HCT116 (cell line): ENCODE measurements around the gene PAEP. TPM values are rescaled to one million over a fixed set of nuclear protein-coding genes. Genes with fewer than 3 reads are reported as not detected.

ENCODE experiments used
- ATAC-seq: fragments of 200-7000 bp; cut with Tn5 transposase; 2 replicates; pipeline ENCODE4 v1.9.1; 2020; ENCODE audit warnings: mild to moderate bottlenecking, moderate library complexity
- BruUV-seq: library from RNA; stranded (reverse); fragments of 400-500 nt; replicated peaks from 2 replicates; lab custom pipeline; 2021; lab: Mats Ljungman, UMichigan
- CTCF ChIA-PET: fragments of 300-600 bp; sonication (Branson Sonifier 250); formaldehyde crosslinking; loops from one replicate; lab custom pipeline; 2021; ENCODE audit warnings: antibody characterized with exemption; lab: Charles Lee
- POLR2A ChIA-PET: fragments of 300-600, 350-600 bp; sonication (Branson Sonifier 250); formaldehyde crosslinking; loops from one replicate; lab custom pipeline; 2021; ENCODE audit warnings: antibody characterized with exemption; lab: Charles Lee
- RAD21 ChIA-PET, 2 experiments: fragments of 300-600 bp; sonication (Branson Sonifier 250); formaldehyde crosslinking; loops; one replicate each; lab custom pipeline; 2023; ENCODE audit warnings: low total read pairs in 2 of 2; ENCODE audit not compliant: uncharacterized antibody in 2 of 2, unreplicated experiment in 2 of 2, low non-redundant PET in 1 of 2; lab: Charles Lee
- DNase-seq: peaks from one replicate; pipeline ENCODE4 v3.0.0-alpha.2; 2010; ENCODE audit warnings: low read depth, low spot score
- H2AFZ ChIP-seq: fragments of 200-600 bp; shearing (Covaris generic), sonication (generic); 2 replicates; pipeline ENCODE4 v1.6.1; 2017; ENCODE audit warnings: low read depth, mixed run types, mixed read lengths, antibody characterized with exemption, low read length; ENCODE audit not compliant: poor library complexity, severe bottlenecking
- H3K27ac ChIP-seq: 2 replicates; pipeline ENCODE4 v1.5.1; 2012; ENCODE audit warnings: low read depth, low read length
- H3K27me3 ChIP-seq: fragments of 200-600 bp; sonication (generic); 2 replicates; pipeline ENCODE4 v1.6.1; 2016; ENCODE audit warnings: mixed run types, low read length, mixed read lengths; ENCODE audit not compliant: insufficient read depth
- H3K36me3 ChIP-seq, 2 experiments: fragments of 200-500 bp in 1 of 2; fragments of 200-600 bp in 1 of 2; sonication (Bioruptor generic) in 1 of 2; sonication (generic) in 1 of 2; 2 replicates each; pipeline versions ENCODE4 v1.5.1 to v1.6.1; 2014 to 2016; ENCODE audit warnings: low read length in 2 of 2, inconsistent platforms in 1 of 2, mixed read lengths in 1 of 2, mixed run types in 1 of 2; ENCODE audit not compliant: insufficient read depth in 2 of 2, control insufficient read depth in 1 of 2
- H3K4me1 ChIP-seq, 2 experiments: fragments of 200-600 bp in 1 of 2; sonication (generic) in 1 of 2; 2 replicates each; pipeline versions ENCODE4 v1.5.1 to v1.6.1; 2012 to 2017; ENCODE audit warnings: low read length in 2 of 2, inconsistent platforms in 1 of 2, mild to moderate bottlenecking in 1 of 2, mixed read lengths in 1 of 2, mixed run types in 1 of 2, moderate library complexity in 1 of 2; ENCODE audit not compliant: insufficient read depth in 2 of 2, control insufficient read depth in 1 of 2
- H3K4me2 ChIP-seq: fragments of 200-600 bp; sonication (generic); 2 replicates; pipeline ENCODE4 v1.6.1; 2017; ENCODE audit warnings: mixed run types, low read length, mixed read lengths
- H3K4me3 ChIP-seq, 2 experiments: fragments of 200-600 bp in 1 of 2; sonication (generic) in 1 of 2; replicated peaks in 1 of 2; 2 replicates each; pipeline ENCODE4 v1.5.1; 2011 to 2016; ENCODE audit warnings: low read length in 2 of 2, control low read depth in 1 of 2, low read depth in 1 of 2, mild to moderate bottlenecking in 1 of 2, mixed read lengths in 1 of 2, mixed run types in 1 of 2
- H3K79me2 ChIP-seq: fragments of 200-600 bp; sonication (generic); 2 replicates; pipeline ENCODE4 v1.6.1; 2017; ENCODE audit warnings: mild to moderate bottlenecking, mixed run types, low read length, moderate library complexity, mixed read lengths; ENCODE audit not compliant: insufficient read depth
- H3K9ac ChIP-seq: fragments of 200-600 bp; sonication (generic); 2 replicates; pipeline ENCODE4 v1.6.1; 2016; ENCODE audit warnings: low read length, mixed read lengths
- H3K9me2 ChIP-seq: fragments of 200-600 bp; sonication (generic), shearing (Covaris generic); 2 replicates; pipeline ENCODE4 v1.6.1; 2017; ENCODE audit warnings: mixed run types, mild to moderate bottlenecking, moderate library complexity; ENCODE audit not compliant: insufficient read depth
- H3K9me3 ChIP-seq, 2 experiments: fragments of 200-500 bp in 1 of 2; fragments of 200-600 bp in 1 of 2; sonication (Bioruptor generic) in 1 of 2; sonication (generic) in 1 of 2; 2 replicates each; pipeline ENCODE4 v1.6.1; 2014 to 2017; ENCODE audit warnings: low read length in 2 of 2, mixed read lengths in 2 of 2, inconsistent platforms in 1 of 2, low read depth in 1 of 2, mild to moderate bottlenecking in 1 of 2, mixed run types in 1 of 2, moderate library complexity in 1 of 2; ENCODE audit not compliant: control insufficient read depth in 1 of 2, insufficient read depth in 1 of 2
- H4K20me1 ChIP-seq: fragments of 200-600 bp; sonication (generic), shearing (Covaris generic); 2 replicates; pipeline ENCODE4 v1.6.1; 2017; ENCODE audit warnings: mixed run types, mild to moderate bottlenecking, moderate library complexity; ENCODE audit not compliant: insufficient read depth
- CBX3 ChIP-seq: IDR thresholded peaks from 2 replicates; pipeline ENCODE4 v1.6.1; 2012; ENCODE audit warnings: low read depth
- CEBPB ChIP-seq: IDR thresholded peaks from 2 replicates; pipeline ENCODE4 v1.6.1; 2012; ENCODE audit warnings: low read depth
- CTCF ChIP-seq, 3 experiments: fragments of 200-600 bp in 1 of 3; sonication (generic) in 1 of 3; IDR thresholded peaks in 2 of 3; conservative IDR thresholded peaks in 1 of 3; 2 replicates each; pipeline ENCODE4 v1.5.1; 2012 to 2017; ENCODE audit warnings: low read depth in 2 of 3, low read length in 2 of 3, antibody characterized with exemption in 1 of 3, borderline replicate concordance in 1 of 3, control low read depth in 1 of 3, mild to moderate bottlenecking in 1 of 3, mixed read lengths in 1 of 3, mixed run types in 1 of 3, moderate library complexity in 1 of 3; ENCODE audit not compliant: insufficient read depth in 1 of 3
- EGR1 ChIP-seq: IDR thresholded peaks from 2 replicates; pipeline ENCODE4 v1.6.1; 2012; ENCODE audit warnings: low read depth
- ELF1 ChIP-seq: IDR thresholded peaks from 2 replicates; pipeline ENCODE4 v1.6.1; 2012; ENCODE audit warnings: low read depth, borderline replicate concordance
- EZH2 ChIP-seq: fragments of 200-600 bp; sonication (generic); IDR thresholded peaks from 2 replicates; pipeline ENCODE4 v1.6.1; 2017; ENCODE audit warnings: antibody characterized with exemption, mixed run types
- JUND ChIP-seq: IDR thresholded peaks from 2 replicates; pipeline ENCODE4 v1.6.1; 2012
- POLR2AphosphoS5 ChIP-seq: IDR thresholded peaks from 2 replicates; pipeline ENCODE4 v1.6.1; 2011; ENCODE audit warnings: mild to moderate bottlenecking, low read depth, low read length, moderate library complexity
- RAD21 ChIP-seq: IDR thresholded peaks from 2 replicates; pipeline ENCODE4 v1.6.1; 2012; ENCODE audit warnings: low read depth, mild to moderate bottlenecking
- SIN3A ChIP-seq: IDR thresholded peaks from 2 replicates; pipeline ENCODE4 v1.6.1; 2012; ENCODE audit warnings: low read depth
- SP1 ChIP-seq: IDR thresholded peaks from 2 replicates; pipeline ENCODE4 v1.6.1; 2012; ENCODE audit warnings: low read depth
- SRF ChIP-seq: IDR thresholded peaks from 2 replicates; pipeline ENCODE4 v1.6.1; 2012; ENCODE audit warnings: low read depth
- TCF7L2 ChIP-seq: IDR thresholded peaks from 2 replicates; pipeline ENCODE4 v1.7.0; 2011; ENCODE audit warnings: borderline replicate concordance, inconsistent platforms; ENCODE audit not compliant: insufficient read depth, insufficient read length; ENCODE audit errors: extremely low read depth
- YY1 ChIP-seq: IDR thresholded peaks from 2 replicates; pipeline ENCODE4 v1.6.1; 2011; ENCODE audit warnings: low read length, low read depth, moderate library complexity, mild to moderate bottlenecking; ENCODE audit not compliant: insufficient replicate concordance; ENCODE audit errors: extremely low read depth
- ZFX ChIP-seq: fragments of 450-650 bp; IDR thresholded peaks from 2 replicates; pipeline ENCODE4 v1.6.1; 2017
- ZNF274 ChIP-seq: fragments of 200-500 bp; sonication (Bioruptor generic); IDR thresholded peaks from 2 replicates; pipeline ENCODE4 v1.6.1; 2014; ENCODE audit warnings: mild to moderate bottlenecking, low read depth, low read length, inconsistent platforms
- intact Hi-C: fragments of 100-400 bp; cut with micrococcal nuclease; formaldehyde crosslinking; loops from 2 replicates; pipeline ENCODE4 v1.10.0; 2022
- total RNA-seq: library from RNA; stranded (reverse); gene quantifications from one replicate; pipeline ENCODE4 v1.2.1, GENCODE V29; 2021; ENCODE audit not compliant: unreplicated experiment
- TF ChIP-seq, protein P1 (sequence below): IDR thresholded peaks from 2 replicates; pipeline ENCODE4 v1.6.1; 2012
- TF ChIP-seq, protein P2 (sequence below): IDR thresholded peaks from 2 replicates; pipeline ENCODE4 v1.6.1; 2011; ENCODE audit warnings: mild to moderate bottlenecking, low read length, moderate library complexity; ENCODE audit not compliant: insufficient replicate concordance; ENCODE audit errors: extremely low read depth
- TF ChIP-seq, protein P3 (sequence below): IDR thresholded peaks from 2 replicates; pipeline ENCODE4 v1.6.1; 2012; ENCODE audit warnings: low read depth

Gene PAEP
- total RNA-seq, 1 experiment from 2014 or later = not detected

DNA sequence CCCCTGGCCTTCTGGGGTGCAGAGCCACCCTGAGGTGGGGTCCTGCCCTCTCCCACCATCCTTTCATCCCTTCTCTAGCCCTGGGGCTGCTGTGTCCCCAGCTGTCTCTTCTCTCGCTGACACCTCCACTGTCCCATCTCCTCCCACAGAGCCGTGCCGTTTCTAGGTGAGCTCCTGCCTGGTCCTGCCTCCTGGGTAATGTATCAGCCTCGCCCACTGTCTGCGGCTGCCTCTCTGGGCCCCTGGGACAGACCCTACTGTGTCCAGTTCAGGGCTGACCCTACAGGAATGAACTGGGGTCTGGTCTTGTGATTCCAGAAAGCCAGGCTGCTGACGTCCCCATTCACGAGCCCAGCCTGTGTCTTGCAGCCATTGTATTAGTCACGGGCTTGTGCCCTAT, 4.1 kb downstream of the PAEP start:
- RAD21 ChIA-PET = no interaction called here
- intact Hi-C loops = no loop called here
- H3K9me2 ChIP-seq = no peaks in the 10 kb centered on the region
- no peaks in the 10 kb centered on the region for H3K79me2 ChIP-seq
- no peak overlapping the region for H2AFZ ChIP-seq
- BruUV-seq = no TSS peak
- H3K9ac ChIP-seq = no peak overlapping the region
- ATAC-seq (0 out of 2 replicates have a peak, but pooled peaks have one; percentile 30), DNase-seq (no peak)
- H3K27me3 ChIP-seq = peaks cover 11% of the 10 kb centered on the region
- no peak overlapping the region for H3K27ac ChIP-seq
- H4K20me1 ChIP-seq = no peaks in the 10 kb centered on the region
- H3K36me3 ChIP-seq = no peaks in the 10 kb centered on the region
- POLR2A ChIA-PET = no interaction called here
- H3K9me3 ChIP-seq = peaks cover 7% of the 10 kb centered on the region in 2 experiments; a peak in 2 of 4 replicates
- CTCF ChIA-PET = no interaction called here
- TF ChIP-seq CTCF (IDR thresholded peaks at IDR 0.05 in 2 of 3, conservative IDR thresholded peaks at IDR 0.05 in 1 of 3; ENCODE audit: borderline replicate concordance in 1 of 3, insufficient read depth in 1 of 3, low read depth in 2 of 3, low read length in 2 of 3) (no peak), EZH2 (no peak), SP1 (no peak), ELF1 (no peak), CBX3 (no peak), ZNF274 (no peak), SIN3A (no peak), JUND (no peak), TCF7L2 (no peak), EGR1 (no peak), CEBPB (no peak), ZFX (no peak), POLR2AphosphoS5 (no peak), SRF (no peak), RAD21 (no peak), YY1 (no peak)
- TF ChIP-seq, protein P1, sequence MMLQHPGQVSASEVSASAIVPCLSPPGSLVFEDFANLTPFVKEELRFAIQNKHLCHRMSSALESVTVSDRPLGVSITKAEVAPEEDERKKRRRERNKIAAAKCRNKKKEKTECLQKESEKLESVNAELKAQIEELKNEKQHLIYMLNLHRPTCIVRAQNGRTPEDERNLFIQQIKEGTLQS = no peak
- TF ChIP-seq, protein P2, sequence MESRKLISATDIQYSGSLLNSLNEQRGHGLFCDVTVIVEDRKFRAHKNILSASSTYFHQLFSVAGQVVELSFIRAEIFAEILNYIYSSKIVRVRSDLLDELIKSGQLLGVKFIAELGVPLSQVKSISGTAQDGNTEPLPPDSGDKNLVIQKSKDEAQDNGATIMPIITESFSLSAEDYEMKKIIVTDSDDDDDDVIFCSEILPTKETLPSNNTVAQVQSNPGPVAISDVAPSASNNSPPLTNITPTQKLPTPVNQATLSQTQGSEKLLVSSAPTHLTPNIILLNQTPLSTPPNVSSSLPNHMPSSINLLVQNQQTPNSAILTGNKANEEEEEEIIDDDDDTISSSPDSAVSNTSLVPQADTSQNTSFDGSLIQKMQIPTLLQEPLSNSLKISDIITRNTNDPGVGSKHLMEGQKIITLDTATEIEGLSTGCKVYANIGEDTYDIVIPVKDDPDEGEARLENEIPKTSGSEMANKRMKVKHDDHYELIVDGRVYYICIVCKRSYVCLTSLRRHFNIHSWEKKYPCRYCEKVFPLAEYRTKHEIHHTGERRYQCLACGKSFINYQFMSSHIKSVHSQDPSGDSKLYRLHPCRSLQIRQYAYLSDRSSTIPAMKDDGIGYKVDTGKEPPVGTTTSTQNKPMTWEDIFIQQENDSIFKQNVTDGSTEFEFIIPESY = no peak
- TF ChIP-seq, protein P3, sequence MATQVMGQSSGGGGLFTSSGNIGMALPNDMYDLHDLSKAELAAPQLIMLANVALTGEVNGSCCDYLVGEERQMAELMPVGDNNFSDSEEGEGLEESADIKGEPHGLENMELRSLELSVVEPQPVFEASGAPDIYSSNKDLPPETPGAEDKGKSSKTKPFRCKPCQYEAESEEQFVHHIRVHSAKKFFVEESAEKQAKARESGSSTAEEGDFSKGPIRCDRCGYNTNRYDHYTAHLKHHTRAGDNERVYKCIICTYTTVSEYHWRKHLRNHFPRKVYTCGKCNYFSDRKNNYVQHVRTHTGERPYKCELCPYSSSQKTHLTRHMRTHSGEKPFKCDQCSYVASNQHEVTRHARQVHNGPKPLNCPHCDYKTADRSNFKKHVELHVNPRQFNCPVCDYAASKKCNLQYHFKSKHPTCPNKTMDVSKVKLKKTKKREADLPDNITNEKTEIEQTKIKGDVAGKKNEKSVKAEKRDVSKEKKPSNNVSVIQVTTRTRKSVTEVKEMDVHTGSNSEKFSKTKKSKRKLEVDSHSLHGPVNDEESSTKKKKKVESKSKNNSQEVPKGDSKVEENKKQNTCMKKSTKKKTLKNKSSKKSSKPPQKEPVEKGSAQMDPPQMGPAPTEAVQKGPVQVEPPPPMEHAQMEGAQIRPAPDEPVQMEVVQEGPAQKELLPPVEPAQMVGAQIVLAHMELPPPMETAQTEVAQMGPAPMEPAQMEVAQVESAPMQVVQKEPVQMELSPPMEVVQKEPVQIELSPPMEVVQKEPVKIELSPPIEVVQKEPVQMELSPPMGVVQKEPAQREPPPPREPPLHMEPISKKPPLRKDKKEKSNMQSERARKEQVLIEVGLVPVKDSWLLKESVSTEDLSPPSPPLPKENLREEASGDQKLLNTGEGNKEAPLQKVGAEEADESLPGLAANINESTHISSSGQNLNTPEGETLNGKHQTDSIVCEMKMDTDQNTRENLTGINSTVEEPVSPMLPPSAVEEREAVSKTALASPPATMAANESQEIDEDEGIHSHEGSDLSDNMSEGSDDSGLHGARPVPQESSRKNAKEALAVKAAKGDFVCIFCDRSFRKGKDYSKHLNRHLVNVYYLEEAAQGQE = no peak
- no peaks in the 10 kb centered on the region for H3K4me1 ChIP-seq
- H3K4me2 ChIP-seq = no peak overlapping the region
- H3K4me3 ChIP-seq = no peak overlapping the region
